ENCODE data around the gene BLM.

GRCh38 chr15:90851114-90851513, 134.0 kb downstream of the BLM start:
- TF ChIP-seq, protein P1, sequence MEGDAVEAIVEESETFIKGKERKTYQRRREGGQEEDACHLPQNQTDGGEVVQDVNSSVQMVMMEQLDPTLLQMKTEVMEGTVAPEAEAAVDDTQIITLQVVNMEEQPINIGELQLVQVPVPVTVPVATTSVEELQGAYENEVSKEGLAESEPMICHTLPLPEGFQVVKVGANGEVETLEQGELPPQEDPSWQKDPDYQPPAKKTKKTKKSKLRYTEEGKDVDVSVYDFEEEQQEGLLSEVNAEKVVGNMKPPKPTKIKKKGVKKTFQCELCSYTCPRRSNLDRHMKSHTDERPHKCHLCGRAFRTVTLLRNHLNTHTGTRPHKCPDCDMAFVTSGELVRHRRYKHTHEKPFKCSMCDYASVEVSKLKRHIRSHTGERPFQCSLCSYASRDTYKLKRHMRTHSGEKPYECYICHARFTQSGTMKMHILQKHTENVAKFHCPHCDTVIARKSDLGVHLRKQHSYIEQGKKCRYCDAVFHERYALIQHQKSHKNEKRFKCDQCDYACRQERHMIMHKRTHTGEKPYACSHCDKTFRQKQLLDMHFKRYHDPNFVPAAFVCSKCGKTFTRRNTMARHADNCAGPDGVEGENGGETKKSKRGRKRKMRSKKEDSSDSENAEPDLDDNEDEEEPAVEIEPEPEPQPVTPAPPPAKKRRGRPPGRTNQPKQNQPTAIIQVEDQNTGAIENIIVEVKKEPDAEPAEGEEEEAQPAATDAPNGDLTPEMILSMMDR (IDR thresholded peaks at IDR 0.05) = no peak
- TF ChIP-seq POLR2A (IDR thresholded peaks at IDR 0.05) = no peak
